DOHH2 (cell line): ENCODE data around the gene FATE1.

Experiments
- H3F3A ChIP-seq: fragments of 200-600 bp; sonication (generic), shearing (Covaris generic); 2 replicates; pipeline ENCODE4 v1.6.0; 2016; ENCODE audit warnings: antibody characterized with exemption, mild to moderate bottlenecking; ENCODE audit not compliant: control insufficient read depth, insufficient read depth
- H3K27ac ChIP-seq: fragments of 200-600 bp; sonication (generic); 2 replicates; pipeline ENCODE4 v1.5.1; 2014; ENCODE audit warnings: low read depth, mild to moderate bottlenecking, low read length, moderate library complexity
- H3K27me3 ChIP-seq: fragments of 200-600 bp; sonication (generic); 2 replicates; pipeline ENCODE4 v1.6.1; 2014; ENCODE audit warnings: mild to moderate bottlenecking, low read length, mixed read lengths; ENCODE audit not compliant: control insufficient read depth
- H3K36me3 ChIP-seq: fragments of 200-600 bp; sonication (generic); 2 replicates; pipeline ENCODE4 v1.6.1; 2014; ENCODE audit warnings: mild to moderate bottlenecking, low read length, moderate library complexity, mixed read lengths; ENCODE audit not compliant: control insufficient read depth
- H3K4me1 ChIP-seq: fragments of 200-600 bp; sonication (generic); 2 replicates; pipeline ENCODE4 v1.6.1; 2014; ENCODE audit warnings: mild to moderate bottlenecking, low read length, mixed read lengths; ENCODE audit not compliant: control insufficient read depth
- H3K4me2 ChIP-seq: fragments of 200-600 bp; sonication (generic); 2 replicates; pipeline ENCODE4 v1.6.0; 2014; ENCODE audit warnings: mild to moderate bottlenecking, low read length, moderate library complexity
- H3K4me3 ChIP-seq: fragments of 200-600 bp; sonication (generic); 2 replicates; pipeline ENCODE4 v1.5.1; 2014; ENCODE audit warnings: mild to moderate bottlenecking, low read length, mixed read lengths
- H3K79me2 ChIP-seq: fragments of 200-600 bp; sonication (generic); 2 replicates; pipeline ENCODE4 v1.6.1; 2014; ENCODE audit warnings: mild to moderate bottlenecking, low read length, mixed read lengths; ENCODE audit not compliant: control insufficient read depth
- H3K9me2 ChIP-seq: fragments of 200-600 bp; sonication (generic); replicated peaks from 2 replicates; pipeline ENCODE4 v1.6.1; 2014; ENCODE audit warnings: mild to moderate bottlenecking, low read length, mixed read lengths; ENCODE audit not compliant: control insufficient read depth
- H3K9me3 ChIP-seq: fragments of 200-600 bp; sonication (generic); 2 replicates; pipeline ENCODE4 v1.6.1; 2014; ENCODE audit warnings: antibody characterized with exemption, low read length, mixed read lengths; ENCODE audit not compliant: control insufficient read depth, insufficient read depth
- H4K20me1 ChIP-seq: fragments of 200-600 bp; sonication (generic); 2 replicates; pipeline ENCODE4 v1.6.0; 2014; ENCODE audit warnings: low read depth, mild to moderate bottlenecking, antibody characterized with exemption, low read length, moderate library complexity; ENCODE audit not compliant: control insufficient read depth, insufficient read depth
- EZH2phosphoT487 ChIP-seq: fragments of 200-600 bp; sonication (generic); IDR thresholded peaks from 2 replicates; pipeline ENCODE4 v1.6.1; 2017; ENCODE audit warnings: borderline replicate concordance, mild to moderate bottlenecking, antibody characterized with exemption, low read length, moderate library complexity, mixed read lengths
- TF ChIP-seq, protein P1 (sequence below): fragments of 200-600 bp; sonication (generic); IDR thresholded peaks from one replicate; pipeline ENCODE4 v1.5.1; 2014; ENCODE audit warnings: antibody characterized with exemption, mild to moderate bottlenecking, low read depth, low read length; ENCODE audit not compliant: poor library complexity, severe bottlenecking

FATE1 gene

DNA sequence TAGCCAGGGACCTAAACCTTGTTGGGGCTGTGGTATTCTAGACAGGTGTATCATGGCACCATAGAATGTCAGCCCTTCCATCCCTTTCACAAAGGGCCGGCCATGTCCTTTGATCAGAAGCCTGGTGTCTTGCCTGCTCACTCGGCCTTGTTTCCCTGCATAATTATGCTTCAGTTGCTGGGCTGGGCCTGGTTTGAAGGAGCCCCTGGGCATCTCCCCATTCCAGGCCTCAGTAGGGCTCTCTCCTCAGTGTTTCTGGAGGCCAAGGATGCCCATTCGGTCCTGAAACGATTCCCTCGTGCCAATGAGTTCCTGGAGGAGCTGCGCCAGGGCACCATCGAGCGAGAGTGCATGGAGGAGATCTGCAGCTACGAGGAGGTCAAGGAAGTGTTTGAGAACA, 16.1 kb upstream of the FATE1 start:
- H3K4me3 ChIP-seq = no peak overlapping the region
- no peaks in the 10 kb centered on the region for H3K4me1 ChIP-seq
- no peaks in the 10 kb centered on the region for H3K9me3 ChIP-seq
- H3K9me2 ChIP-seq = no peaks in the 10 kb centered on the region
- no peaks in the 10 kb centered on the region for H4K20me1 ChIP-seq
- no peaks in the 10 kb centered on the region for H3K27me3 ChIP-seq
- H3K4me2 ChIP-seq = no peak overlapping the region
- TF ChIP-seq, protein P1, sequence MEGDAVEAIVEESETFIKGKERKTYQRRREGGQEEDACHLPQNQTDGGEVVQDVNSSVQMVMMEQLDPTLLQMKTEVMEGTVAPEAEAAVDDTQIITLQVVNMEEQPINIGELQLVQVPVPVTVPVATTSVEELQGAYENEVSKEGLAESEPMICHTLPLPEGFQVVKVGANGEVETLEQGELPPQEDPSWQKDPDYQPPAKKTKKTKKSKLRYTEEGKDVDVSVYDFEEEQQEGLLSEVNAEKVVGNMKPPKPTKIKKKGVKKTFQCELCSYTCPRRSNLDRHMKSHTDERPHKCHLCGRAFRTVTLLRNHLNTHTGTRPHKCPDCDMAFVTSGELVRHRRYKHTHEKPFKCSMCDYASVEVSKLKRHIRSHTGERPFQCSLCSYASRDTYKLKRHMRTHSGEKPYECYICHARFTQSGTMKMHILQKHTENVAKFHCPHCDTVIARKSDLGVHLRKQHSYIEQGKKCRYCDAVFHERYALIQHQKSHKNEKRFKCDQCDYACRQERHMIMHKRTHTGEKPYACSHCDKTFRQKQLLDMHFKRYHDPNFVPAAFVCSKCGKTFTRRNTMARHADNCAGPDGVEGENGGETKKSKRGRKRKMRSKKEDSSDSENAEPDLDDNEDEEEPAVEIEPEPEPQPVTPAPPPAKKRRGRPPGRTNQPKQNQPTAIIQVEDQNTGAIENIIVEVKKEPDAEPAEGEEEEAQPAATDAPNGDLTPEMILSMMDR = no peak
- TF ChIP-seq EZH2phosphoT487 = no peak
- H3F3A ChIP-seq = no peaks in the 10 kb centered on the region
- no peaks in the 10 kb centered on the region for H3K79me2 ChIP-seq
- H3K27ac ChIP-seq = no peak overlapping the region
- H3K36me3 ChIP-seq = no peaks in the 10 kb centered on the region

DNA sequence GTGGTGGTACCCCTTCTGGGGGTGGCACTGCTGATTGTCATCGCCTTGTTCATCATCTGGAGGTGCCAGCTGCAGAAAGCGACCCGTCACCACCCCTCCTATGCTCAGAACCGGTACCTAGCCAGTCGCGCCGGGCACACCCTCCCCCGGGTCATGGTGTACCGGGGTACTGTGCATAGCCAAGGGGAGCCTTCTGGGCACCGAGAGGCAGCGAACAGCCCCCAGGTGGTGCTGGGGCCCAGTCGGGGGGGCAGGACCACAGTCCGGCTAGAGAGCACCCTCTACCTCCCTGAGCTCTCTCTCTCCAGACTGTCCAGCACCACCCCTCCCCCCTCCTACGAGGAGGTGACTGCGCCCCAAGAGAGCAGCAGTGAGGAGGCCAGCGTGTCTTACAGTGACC, 15.3 kb upstream of the FATE1 start:
- Histone ChIP-seq H3K27ac (no peak overlapping the region), H3K4me3 (no peak overlapping the region), H3K36me3 (no peaks in the 10 kb centered on the region), H3K27me3 (no peaks in the 10 kb centered on the region), H4K20me1 (no peaks in the 10 kb centered on the region), H3F3A (no peaks in the 10 kb centered on the region), H3K79me2 (no peaks in the 10 kb centered on the region), H3K4me2 (no peak overlapping the region), H3K9me2 (no peaks in the 10 kb centered on the region), H3K9me3 (no peaks in the 10 kb centered on the region), H3K4me1 (no peaks in the 10 kb centered on the region)
- no peak for TF ChIP-seq EZH2phosphoT487
- TF ChIP-seq, protein P1 = no peak

DNA sequence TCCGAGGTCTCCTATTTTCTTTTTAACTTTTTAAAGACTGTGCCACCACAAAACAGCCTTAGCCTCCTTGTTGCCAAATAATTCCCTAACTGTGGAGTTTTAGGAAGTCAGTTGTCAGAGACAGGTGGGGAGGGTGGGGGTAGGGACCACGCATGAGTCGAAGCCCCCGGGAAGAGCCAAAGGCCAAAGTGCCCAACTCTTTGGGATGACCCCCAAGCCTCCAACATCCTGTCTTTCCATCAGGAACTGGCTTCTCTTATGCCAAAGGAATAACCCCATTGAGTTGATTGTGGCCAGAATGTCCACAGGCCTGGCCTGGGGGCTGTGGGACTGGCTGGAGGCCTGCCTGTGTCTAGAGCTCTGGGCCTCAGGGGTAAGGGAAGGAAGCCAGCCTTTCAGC, 14.8 kb upstream of the FATE1 start:
- H3K9me3 ChIP-seq = no peaks in the 10 kb centered on the region
- H3K4me2 ChIP-seq = no peak overlapping the region
- no peaks in the 10 kb centered on the region for H4K20me1 ChIP-seq
- no peaks in the 10 kb centered on the region for H3K27me3 ChIP-seq
- TF ChIP-seq, protein P1 = no peak
- TF ChIP-seq EZH2phosphoT487 = no peak
- H3K79me2 ChIP-seq = no peaks in the 10 kb centered on the region
- no peaks in the 10 kb centered on the region for H3F3A ChIP-seq
- H3K36me3 ChIP-seq = no peaks in the 10 kb centered on the region
- no peaks in the 10 kb centered on the region for H3K9me2 ChIP-seq
- no peak overlapping the region for H3K4me3 ChIP-seq
- H3K4me1 ChIP-seq = no peaks in the 10 kb centered on the region
- H3K27ac ChIP-seq = no peak overlapping the region

DNA sequence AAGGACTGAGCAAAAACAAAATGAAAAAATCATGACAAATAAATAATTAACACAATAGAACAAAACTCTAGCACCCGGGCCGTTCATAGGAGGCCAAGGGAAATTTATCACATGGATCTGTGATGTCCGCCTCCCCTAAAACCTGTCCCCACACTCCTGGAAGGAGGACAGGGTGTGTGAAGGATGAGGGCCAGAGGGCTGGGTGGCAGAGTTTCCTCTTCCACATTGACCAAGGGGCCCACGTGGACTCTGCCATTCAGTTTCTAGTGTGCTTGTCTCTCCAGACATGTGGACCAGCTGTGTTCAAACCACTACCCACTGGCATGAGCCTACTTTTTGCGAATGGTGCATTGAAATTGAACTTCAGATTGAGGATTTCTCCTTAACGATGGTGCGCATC, 14.3 kb upstream of the FATE1 start:
- H4K20me1 ChIP-seq = no peaks in the 10 kb centered on the region
- no peaks in the 10 kb centered on the region for H3K9me2 ChIP-seq
- no peak overlapping the region for H3K4me3 ChIP-seq
- H3K9me3 ChIP-seq = no peaks in the 10 kb centered on the region
- H3K36me3 ChIP-seq = no peaks in the 10 kb centered on the region
- H3K27ac ChIP-seq = no peak overlapping the region
- TF ChIP-seq, protein P1 = no peak
- no peak for TF ChIP-seq EZH2phosphoT487
- no peaks in the 10 kb centered on the region for H3K4me1 ChIP-seq
- no peaks in the 10 kb centered on the region for H3K79me2 ChIP-seq
- H3F3A ChIP-seq = no peaks in the 10 kb centered on the region
- H3K27me3 ChIP-seq = no peaks in the 10 kb centered on the region
- no peak overlapping the region for H3K4me2 ChIP-seq
